K562 (cell line): ENCODE measurements around the gene CCDC85C. TPM values are rescaled to one million over a fixed set of nuclear protein-coding genes. Genes with fewer than 3 reads are reported as not detected.

Experiments used
- ARID3B ChIP-seq: fragments of 250-450 bp; sonication (Bioruptor Pico); IDR thresholded peaks from 2 replicates; pipeline ENCODE4 v1.4.0; 2020; ENCODE audit warnings: borderline replicate concordance
- BCLAF1 ChIP-seq, 2 experiments: fragments of 450-650 bp in 1 of 2; IDR thresholded peaks; 2 replicates each; pipeline ENCODE4 v1.6.1; 2011 to 2017; ENCODE audit warnings: low read depth in 2 of 2, antibody characterized with exemption in 1 of 2, borderline replicate concordance in 1 of 2, low read length in 1 of 2, mild to moderate bottlenecking in 1 of 2, mixed read lengths in 1 of 2; ENCODE audit not compliant: control insufficient read depth in 1 of 2
- DACH1 ChIP-seq: fragments of 450-650 bp; IDR thresholded peaks from 2 replicates; pipeline ENCODE4 v1.6.1; 2018; ENCODE audit not compliant: partially characterized antibody
- ETS1 ChIP-seq: conservative IDR thresholded peaks from 2 replicates; pipeline ENCODE4 v1.6.1; 2011; ENCODE audit warnings: low read depth, mild to moderate bottlenecking, low read length; ENCODE audit not compliant: control insufficient read depth
- GTF3C2 ChIP-seq: IDR thresholded peaks from 3 replicates; pipeline ENCODE4 v1.6.1; 2011; ENCODE audit warnings: borderline replicate concordance, mild to moderate bottlenecking, moderate library complexity; ENCODE audit not compliant: insufficient read length; ENCODE audit errors: extremely low read depth
- PRDM10 ChIP-seq: fragments of 450-650 bp; IDR thresholded peaks from 2 replicates; pipeline ENCODE4 v1.6.1; 2018; ENCODE audit not compliant: partially characterized antibody
- ZKSCAN8 ChIP-seq: fragments of 200-800 bp; sonication (Bioruptor generic); IDR thresholded peaks from 2 replicates; pipeline ENCODE4 v1.6.1; 2016; ENCODE audit warnings: missing genetic modification characterization, missing compliant biosample characterization
- ZNF551 ChIP-seq: fragments of 250-450 bp; sonication (Bioruptor Pico); IDR thresholded peaks from 2 replicates; pipeline ENCODE4 v1.5.0; 2021; ENCODE audit warnings: mild to moderate bottlenecking, moderate library complexity
- polyA plus RNA-seq, 8 experiments: library from polyadenylated mRNA; depleted of rRNA in 4 of 8; stranded (reverse) in 5 of 8; unstranded in 3 of 8; fragments of >200 nt; fragmentation: Nextera tagmentation in 2 of 8; fragmentation: Illumina TruSeq in 1 of 8; extraction: Ambion mirVana in 2 of 8; extraction: Trizol in 1 of 8; gene quantifications; 2 replicates each; pipeline versions ENCODE4 v1.2.1 to v1.2.3, GENCODE V29; 2011 to 2014; ENCODE audit warnings: inconsistent platforms in 1 of 8, missing spikeins in 1 of 8
- total RNA-seq, 7 experiments: library from RNA; depleted of rRNA in 6 of 7; stranded (reverse); fragments of >200 nt in 6 of 7; fragmentation: Illumina TruSeq in 2 of 7; extraction: Trizol in 2 of 7; gene quantifications; 2 replicates each; pipeline versions ENCODE4 v1.2.1 to v1.2.3, GENCODE V29; 2011 to 2021; ENCODE audit warnings: low replicate concordance in 1 of 7

CCDC85C gene
- total and polyA plus RNA-seq, 9 of the 15 experiments (the other 6 are each of a cell fraction or from before 2014, with no cell fraction given), result 0.18 to 22.0 (median 6.3) TPM

- TF ChIP-seq GTF3C2 (no peak), ZKSCAN8 (no peak), ZNF551 (no peak), BCLAF1 (IDR thresholded peaks at IDR 0.05; ENCODE audit: borderline replicate concordance in 1 of 2, control insufficient read depth in 1 of 2, low read depth in 2 of 2, low read length in 1 of 2) (no peak), ETS1 (no peak), PRDM10 (no peak), ARID3B (CRISPR knock-in tag) (no peak), DACH1 (no peak)
- TF ChIP-seq, all 486 proteins: peak for 5
These were observed 81.5 kb downstream of the CCDC85C start (continued) for GRCh38 chr14:99522457-99522891.
